ENCODE measurements around the gene ANG. TPM values are rescaled to one million over a fixed set of nuclear protein-coding genes. Genes with fewer than 3 reads are reported as not detected.

The ANG gene
- total and polyA plus RNA-seq, 2 of the 8 experiments (the other 6 are each of a cell fraction or from before 2014, with no cell fraction given), result 2.2 to 4.6 TPM

GRCh38 chr14:20722016-20722415, 33.5 kb downstream of the ANG start (continued):
- TF ChIP-seq JUND (IDR thresholded peaks at IDR 0.05; ENCODE audit: low read length) (no peak), RAD21 (IDR thresholded peaks at IDR 0.05 in 1 of 2, conservative IDR thresholded peaks at IDR 0.05 in 1 of 2; ENCODE audit: low read depth in 2 of 2, low read length in 2 of 2) (no peak), RNF2 (IDR thresholded peaks at IDR 0.05; ENCODE audit: borderline replicate concordance, low read depth, low read length, missing control alignments, poor library complexity, severe bottlenecking) (no peak), JUN (IDR thresholded peaks at IDR 0.05; ENCODE audit: low read depth, low read length) (no peak), ATF2 (IDR thresholded peaks at IDR 0.05; ENCODE audit: low read length) (no peak), FOSL1 (IDR thresholded peaks at IDR 0.05; ENCODE audit: insufficient read depth, low read depth, low read length) (no peak)
